ENCODE results near the gene DPH7.
"Not testable (repeated sequence)": the region's sequence is repeated elsewhere in the genome, so short reads cannot be mapped to it uniquely, and the experiment has no call there.

Gene DPH7

DNA sequence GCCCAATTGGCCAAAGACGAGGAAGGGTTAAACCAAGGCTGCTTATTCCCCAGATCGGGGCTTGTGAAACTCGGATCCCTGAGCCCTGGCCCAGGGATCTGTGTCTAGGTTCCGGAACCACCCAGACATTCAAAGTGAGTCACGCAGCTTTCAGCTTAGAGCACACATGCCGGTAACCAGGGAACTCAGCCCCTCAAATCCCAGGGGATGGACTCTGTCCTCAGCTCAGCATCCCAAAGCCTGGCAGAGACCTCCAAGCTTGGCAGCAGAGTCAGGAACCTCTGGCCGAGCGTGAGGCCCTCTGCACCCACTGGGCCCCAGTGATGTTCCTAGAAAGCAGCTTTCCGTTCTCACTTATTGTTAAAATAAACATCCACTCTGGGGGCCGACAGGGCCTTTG is 33.6 kb downstream of the DPH7 start:
- no peak for DNase-seq

DNA sequence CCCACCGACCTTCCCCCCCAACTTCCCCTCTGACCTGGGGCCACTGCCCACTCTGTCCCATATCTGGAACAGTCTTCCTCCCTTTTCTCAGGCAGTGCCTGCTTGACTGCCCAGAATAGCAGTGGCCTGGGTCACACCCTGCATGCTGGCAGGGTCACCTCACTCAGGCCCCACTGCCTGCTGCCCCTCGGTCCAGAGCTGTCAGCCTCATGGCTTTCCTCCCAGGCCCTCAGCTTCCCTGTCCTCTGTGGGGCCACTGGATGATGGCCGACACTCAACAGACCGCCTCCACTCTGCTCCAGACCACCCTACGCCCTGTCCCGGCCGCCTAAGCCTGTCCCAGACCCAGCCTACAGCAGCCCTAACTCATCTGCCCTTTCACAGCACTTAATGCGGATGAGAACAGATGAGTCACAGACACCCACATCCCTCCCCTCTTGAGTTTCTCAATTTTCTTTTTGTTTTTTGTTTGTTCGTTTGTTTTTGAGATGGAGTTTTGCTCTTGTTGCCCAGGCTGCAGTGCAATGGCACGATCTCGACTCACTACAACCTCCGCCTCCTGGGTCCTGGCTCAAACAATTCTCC is 34.5 kb downstream of the DPH7 start:
- DNase-seq = no peak

DNA sequence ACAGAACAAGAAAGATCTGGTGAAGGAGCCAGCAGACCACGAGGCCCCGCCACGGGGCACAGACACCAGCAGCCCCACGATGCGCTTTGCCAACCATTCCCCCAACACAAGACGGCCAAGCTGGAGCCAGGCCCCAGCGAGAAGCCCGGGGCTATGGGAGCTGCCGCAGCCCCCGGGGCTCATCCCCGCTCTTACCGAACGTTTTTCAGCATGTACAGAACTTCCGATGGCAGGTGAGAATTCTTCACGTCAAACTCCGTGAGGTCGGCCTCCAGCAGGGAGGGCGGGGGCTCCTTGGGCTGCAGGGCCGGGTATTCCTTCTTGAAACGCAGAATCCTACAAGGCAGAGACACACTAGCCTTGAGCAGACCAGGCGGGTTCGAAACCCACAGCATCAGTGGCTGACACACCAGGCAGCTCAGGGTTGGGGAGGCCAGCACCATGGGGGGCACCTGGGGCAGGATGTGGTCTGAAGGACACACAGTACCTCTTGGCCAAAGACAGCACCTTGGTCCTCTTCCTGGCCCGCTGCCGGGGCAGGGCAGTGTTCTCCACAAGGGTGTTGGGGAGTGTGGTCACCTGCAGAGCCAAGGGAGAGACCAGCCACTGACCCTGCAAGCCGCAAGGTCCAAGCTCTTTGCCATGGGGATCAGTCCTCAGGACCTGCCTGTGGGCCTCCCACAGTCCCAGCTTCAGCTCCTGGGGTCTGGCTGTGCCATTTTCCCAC is 35.3 kb downstream of the DPH7 start:
- DNase-seq = no peak

DNA sequence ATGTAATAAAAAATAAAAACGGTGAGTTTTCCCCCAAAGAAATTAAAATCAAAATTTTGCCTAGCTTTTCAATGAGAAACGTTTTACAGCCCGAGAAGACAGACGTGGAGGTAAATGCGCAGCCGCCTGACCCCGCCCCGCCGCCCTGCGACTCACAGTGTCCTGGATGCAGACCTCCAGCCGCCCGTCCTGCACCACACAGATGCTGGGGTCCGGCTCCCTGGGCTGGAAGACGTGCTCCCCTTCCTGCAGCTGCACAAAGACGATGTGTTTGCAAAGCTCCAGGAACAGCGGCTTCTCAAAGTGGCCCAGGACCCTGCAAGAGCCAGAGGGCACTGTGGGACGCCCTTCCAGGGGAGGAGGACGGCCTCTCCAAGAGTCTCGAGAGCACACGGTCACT is 36.2 kb downstream of the DPH7 start:
- DNase-seq = no peak

DNA sequence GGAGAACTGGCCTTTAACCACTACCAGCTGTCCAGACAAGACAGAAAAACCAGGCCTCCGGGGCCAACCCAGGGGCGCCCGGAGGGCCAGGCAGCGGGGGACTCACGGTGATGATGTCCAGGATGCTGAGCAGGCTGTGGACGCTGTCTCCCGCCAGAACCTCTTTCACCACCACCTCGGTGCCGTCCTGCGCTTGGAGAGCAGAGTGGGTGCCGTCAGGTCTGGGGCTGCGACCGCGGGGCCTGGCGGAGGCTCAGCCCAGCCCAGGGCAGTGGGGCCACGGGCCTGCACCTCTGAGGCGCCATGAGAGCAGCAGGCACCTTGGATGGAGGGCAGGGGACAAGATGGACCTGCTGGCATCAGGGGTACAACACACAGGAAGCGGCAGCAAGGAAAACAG is 38.2 kb downstream of the DPH7 start:
- DNase-seq = no peak

DNA sequence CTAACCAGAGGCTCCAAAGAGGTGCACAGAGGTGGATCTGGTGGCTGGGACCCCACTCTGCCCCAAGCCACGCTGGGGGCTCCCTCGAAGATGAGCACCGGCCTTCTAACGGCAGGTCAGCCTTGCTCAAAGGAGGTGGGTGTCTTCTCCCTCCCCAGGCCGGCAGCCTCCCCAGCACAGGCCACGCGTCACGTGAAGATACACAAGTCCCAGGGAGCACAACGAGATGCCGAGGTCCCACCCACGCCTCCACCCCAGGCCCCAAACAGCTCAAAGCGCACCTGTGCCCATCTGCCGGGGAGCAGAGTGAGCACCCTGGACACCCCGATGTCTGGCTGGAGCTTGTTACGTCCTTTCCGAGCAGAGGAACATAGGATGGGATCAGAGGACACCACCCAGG is 40.7 kb downstream of the DPH7 start:
- no peak for DNase-seq

DNA sequence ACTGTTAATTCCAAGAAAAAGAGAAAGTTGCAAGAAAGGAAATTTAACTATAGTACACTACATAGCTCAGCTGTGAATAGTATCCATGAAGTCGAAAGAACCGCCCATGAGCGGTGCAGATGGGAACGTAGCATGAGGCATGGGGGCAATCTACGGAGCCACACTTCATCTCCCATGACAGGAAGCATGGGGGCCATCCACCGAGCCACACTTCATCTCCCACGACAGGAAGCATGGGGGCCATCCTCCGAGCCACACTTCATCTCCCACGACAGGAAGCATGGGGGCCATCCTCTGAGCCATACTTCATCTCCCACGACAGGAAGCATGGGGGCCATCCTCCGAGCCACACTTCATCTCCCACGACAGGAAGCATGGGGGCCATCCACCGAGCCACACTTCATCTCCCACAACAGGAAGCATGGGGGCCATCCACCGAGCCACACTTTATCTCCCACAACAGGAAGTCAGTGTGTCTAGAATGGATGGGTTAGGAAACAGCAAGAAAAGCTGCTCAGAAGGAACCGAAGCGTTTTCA is 42.1 kb downstream of the DPH7 start:
- not testable (repeated sequence) for DNase-seq

DNA sequence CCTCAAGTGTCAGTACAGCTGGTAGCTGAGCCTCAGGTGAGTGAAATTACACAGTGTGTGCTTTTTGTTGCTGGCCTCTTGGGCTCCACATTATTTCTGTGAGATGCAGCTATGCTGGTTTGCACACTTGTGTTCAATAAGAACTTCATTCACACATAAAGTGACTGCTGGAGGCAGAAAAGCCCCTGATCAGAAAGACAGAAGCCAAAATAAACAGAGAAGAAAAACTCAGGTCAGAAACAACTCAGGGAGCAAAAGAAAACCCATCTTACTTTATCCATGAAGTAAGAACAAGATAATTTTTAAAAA is 43.7 kb downstream of the DPH7 start:
- no peak for DNase-seq

DNA sequence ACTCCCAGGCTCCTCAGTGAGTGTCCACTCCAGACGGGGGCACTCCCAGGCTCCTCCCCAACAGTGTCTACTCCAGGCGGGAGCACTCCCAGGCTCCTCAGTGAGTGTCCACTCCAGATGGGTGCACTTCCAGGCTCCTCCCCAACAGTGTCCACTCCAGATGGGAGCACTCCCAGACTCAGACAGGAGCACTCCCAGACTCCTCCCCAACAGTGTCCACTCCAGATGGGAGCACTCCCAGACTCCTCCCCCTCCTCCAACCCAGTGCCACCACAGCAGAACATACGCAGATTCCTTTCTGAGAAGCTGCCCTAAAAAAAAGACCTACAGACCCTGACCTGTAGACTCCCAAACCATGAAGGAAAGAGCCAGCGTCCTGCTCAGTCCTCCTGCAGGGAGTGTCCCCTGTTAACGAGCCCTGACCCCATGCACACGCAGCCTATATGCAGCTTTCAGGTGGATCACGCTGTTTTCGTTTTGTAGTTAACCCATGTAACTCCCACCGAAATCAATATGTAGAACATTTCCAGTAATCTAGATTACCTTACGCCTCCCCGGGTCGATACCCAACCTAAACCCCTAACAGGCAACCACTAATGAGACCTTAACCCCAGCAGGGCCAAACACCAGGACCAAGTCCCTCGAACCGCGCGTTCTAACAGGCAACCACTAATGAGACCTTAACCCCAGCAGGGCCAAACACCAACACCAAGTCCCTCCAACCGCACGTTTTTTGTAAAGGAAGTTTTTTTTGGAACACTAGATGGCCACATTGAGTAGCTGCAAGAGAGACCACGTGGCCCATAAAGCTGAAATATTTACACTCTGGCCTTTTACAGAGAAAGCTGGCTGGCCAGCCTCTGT is 44.2 kb downstream of the DPH7 start:
- DNase-seq = peak; percentile 12

DNA sequence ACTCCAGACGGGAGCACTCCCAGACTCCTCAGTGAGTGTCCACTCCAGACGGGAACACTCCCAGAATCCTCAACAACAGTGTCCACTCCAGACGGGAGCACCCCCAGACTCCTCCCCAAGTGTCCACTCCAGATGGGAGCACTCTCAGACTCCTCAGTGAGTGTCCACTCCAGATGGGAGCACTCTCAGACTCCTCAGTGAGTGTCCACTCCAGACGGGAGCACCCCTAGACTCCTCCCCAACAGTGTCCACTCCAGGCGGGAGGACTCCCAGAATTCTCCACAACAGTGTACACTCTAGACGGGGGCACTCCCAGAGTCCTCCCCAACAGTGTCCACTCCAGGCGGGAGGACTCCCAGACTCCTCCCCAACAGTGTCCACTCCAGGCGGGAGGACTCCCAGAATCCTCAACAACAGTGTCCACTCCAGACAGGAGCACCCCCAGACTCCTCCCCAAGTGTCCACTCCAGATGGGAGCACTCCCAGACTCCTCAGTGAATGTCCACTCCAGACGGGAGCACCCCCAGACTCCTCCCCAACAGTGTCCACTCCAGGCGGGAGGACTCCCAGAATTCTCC is 45.7 kb downstream of the DPH7 start:
- not testable (repeated sequence) for DNase-seq

DNA sequence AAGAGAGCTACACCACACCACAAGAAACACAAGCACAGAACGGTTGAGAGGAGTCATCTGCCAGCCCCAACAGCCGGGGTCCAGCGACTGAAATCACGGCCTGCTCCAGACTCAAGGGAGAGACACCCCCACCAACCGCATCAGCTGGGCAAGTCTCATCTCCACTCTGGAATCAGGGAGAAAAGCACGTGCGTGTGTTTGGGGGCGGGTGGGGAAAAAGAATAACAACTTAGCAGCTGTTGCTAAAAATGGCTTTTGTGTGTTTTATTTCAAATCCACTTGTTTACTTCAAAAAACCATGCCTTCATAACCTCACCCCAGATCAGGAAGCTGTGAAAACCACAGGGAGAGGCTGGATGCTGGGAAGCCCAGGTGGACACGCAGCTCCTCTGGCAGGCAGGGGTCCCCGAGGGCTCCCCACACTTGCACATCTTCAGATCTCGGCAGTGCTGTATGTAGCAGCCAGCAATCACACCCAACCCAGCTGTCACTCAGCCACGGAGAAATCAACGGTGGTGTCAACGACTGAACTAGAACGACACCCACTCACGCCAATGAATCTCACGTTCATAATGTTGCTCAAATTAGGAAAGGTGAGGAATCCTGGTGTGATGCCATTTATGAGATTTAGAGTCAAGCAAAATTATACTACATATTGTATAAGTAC is 47.5 kb downstream of the DPH7 start:
- no peak for DNase-seq

DNA sequence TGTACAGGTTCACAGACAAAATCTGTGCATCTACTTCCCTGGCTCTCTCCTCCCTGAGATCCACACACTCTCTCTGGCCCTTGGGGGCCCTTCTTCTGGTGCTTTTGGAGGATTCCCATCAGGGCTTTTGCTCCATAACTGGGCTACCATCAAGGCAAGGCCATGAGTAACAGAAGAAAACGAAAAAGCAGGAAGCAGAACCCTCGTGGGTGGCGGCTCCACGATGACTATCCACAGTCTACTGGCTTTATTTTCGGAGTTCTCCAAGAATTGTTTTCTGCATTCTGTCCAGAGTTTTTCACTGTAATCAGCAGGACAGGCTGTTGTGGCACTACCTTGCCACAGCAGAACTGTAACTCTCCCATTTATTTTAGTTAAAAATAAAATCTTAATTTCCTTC is 48.4 kb downstream of the DPH7 start:
- no peak for DNase-seq

DNA sequence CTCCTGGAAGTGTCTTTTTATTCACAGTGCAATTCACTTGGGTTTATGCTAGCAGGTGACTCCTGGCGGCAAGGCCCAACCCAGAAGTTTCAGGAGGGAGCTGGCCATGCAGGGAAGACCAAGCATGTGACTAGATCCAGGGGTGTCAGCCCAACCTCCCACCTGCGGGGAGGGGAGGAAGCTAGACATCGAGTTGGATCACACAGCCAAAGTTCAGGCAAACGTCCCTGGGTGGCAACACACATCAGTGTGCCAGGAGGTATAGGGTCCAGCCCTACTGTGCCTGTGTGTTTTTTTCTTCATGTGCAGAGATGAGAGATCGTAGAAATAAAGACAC is 53.8 kb downstream of the DPH7 start:
- DNase-seq = no peak

DNA sequence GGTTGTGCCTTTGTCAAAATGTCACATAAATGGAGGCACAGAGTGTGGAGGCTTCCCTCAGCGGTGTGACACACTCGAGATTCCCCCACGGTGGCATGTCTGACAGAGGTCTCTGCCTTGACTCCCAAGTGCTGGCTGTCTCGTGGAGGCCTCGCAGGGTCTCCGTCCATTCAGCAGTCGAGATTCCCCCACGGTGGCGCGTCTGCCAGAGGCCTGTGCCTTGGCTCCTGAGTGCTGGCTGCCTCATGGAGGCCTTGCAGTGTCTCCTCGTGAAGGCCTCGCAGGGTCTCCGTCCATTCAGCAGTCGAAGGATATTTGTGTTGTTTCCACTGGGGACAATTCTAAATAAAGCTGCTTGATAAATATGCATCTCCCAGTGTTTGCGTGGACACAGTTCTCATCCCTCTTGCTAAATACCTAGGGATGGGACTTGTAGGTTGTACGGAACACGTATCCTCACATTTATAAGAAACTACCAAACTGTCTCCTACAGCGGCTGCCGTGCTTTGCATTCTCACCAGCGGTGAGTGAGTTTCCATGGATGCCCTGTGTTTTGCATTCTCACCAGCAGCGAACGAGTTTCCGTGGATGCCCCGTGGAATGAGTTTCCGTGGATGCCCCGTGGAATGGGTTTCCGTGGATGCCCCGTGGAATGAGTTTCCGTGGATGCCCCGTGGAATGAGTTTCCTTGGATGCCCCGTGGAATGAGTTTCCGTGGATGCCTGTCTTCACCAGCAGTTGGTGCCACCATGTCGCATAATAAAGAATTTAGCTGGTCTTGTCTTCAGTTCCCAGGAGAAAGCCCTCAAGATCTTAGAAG is 54.4 kb downstream of the DPH7 start:
- DNase-seq = no peak

DNA sequence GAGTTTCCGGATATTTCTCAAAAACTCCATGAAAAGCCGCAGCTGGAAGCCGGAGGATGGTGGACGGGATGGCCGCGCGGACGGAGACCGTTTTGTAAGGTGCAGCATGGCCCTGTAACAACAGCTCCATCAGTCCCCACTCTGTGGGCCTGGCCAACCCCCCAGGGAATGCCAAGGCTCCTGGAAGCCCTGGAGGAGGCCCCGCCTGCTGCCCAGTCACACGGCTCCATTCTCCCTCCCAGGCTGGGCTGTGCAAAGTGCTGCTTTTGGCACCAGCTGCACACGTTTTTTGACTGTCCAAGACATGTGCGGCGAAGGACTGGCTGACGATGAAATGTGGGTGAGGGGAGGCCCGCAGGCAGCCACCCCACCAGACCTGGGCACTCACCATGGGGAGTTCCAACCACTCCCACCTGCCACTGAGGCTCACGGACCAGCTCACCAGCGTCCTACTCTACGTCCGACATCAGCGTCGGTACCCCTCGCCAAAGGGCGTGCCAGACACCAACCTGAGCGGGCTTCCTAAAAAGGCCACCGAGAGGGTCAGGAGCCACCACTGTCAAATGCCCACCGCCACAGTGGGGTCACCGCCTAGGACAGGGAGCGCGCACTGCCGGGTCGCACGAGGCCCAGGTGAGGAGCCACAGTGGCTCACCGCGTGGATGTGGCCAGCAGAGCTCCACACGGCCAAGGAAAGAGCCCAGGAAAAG is 55.8 kb downstream of the DPH7 start:
- no peak for DNase-seq

DNA sequence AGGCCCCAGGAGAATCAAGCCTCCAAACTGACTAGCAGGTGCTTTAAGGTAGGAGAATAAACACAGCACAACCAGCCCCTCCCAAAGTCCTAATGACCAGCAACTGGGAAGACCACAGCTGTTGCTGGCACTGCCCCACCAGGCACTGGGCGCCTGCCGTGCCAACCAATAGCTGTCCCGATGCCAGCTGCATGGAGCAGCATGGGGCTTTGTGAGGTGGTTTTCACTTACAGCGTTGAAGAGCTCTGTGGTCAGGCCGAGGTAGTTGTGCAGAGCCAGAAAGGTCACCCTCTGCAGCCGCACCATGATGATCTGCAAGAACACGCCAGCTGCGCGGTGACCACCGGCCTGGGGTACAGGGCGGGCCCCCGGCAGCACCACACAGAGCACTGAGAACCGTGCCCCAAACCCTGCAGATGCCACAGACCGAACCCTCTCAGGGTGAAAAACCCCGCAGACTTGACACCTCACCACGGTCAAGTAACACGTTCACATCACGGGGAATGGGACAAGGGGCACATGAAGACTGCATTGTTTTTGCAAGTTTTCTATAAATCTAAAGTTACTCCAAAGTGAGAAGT is 57.2 kb downstream of the DPH7 start:
- no peak for DNase-seq

DNA sequence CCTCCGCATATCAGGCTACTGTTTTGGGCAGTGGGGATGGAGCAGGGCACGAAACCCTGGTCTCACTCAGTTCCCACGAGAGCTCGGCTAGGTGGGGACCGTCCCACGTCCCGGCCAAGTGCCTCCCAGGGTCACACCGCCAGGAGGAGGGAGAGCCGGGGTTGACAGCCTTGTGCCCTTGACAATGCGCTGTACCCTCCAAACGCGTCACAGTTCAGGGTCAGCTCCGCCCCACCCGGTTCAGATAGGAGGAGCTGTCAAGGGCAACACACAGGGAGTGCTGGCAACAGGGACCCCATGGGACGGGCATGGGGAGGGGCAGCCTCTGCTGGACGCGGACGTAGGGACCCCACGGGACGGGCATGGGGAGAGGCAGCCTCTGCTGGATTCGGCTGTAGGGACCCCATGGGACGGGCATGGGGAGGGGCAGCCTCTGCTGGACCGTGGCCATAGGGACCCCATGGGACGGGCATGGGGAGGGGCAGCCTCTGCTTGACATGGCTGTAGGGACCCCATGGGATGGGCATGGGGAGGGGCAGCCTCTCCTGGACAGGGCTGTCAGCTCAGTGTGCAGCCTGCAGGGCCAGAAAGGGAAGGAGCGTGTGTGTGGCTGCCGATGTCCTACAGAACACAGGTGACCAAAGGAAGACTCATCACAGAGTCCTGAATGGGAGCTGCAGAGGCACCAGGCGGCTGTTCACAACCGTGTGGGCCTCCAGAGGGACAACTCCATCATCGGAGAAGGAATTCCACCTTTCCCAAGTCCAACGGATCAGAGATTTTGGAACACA is 57.9 kb downstream of the DPH7 start:
- no peak for DNase-seq

DNA sequence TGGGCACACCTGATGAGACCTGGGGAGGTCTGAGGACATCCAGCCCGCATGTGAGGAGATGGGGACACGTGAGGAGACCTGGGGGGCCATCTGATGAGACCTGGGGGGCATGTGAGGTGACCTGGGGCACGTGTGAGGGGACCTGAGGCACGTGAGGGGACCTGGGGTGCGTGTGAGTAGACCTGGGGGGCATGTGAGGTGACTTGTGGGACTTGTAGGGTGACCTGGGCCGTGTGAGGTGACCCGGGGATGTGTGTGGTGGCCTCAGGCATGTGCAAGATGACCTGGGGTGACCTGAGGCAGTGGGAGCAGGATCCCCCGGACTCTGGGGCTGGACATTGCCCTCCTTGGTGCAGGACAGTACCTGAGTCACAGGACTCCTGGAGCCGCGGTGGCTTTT is 59.2 kb downstream of the DPH7 start:
- DNase-seq = no peak

DNA sequence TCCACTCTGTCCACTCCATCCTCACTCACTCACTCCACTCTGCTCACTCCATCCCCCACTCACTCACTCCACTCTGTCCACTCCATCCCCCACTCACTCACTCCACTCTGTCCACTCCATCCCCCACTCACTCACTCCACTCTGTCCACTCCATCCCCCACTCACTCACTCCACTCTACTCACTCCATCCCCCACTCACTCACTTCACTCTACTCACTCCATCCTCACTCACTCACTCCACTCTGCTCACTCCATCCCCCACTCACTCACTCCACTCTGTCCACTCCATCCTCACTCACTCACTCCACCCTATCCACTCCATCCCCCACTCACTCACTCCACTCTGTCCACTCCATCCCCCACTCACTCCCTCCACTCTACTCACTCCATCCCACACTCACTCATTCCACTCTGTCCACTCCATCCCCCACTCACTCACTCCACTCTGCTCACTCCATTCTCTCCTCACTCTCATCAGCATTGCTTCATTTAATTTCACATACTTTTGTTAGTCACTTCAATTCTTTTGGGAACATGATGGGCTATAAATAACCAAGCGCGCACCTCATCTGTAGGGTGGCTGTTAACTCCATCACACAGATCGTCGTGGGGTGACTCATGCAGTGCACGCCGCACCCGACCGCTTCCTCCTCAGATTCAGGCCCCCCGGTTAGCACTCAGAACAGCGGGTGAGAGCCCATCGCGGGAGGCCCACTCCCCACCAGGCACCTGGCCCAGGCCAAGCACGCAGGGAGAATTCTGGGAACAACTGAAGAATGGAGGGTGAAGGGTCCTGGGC is 59.9 kb downstream of the DPH7 start:
- not testable (repeated sequence) for DNase-seq

All from central memory CD4-positive, alpha-beta T cell (primary cell).